ENCODE results near the gene TTLL13.

GRCh38 chr15:90225504-90226234, 23.7 kb upstream of the TTLL13 start:
- no peak for TF ChIP-seq CTCF (IDR thresholded peaks at IDR 0.05)
- TF ChIP-seq EZH2 (IDR thresholded peaks at IDR 0.05; ENCODE audit: borderline replicate concordance, insufficient read depth, low read depth, low read length, poor library complexity, severe bottlenecking) = no peak
